ENCODE results near the gene DRAP1. TPM values are rescaled to one million over a fixed set of nuclear protein-coding genes. Genes with fewer than 3 reads are reported as not detected.

The DRAP1 gene
- total RNA-seq, 4 donors from 2014 or later: 64.5 to 134 (median 93.3) TPM

DNA sequence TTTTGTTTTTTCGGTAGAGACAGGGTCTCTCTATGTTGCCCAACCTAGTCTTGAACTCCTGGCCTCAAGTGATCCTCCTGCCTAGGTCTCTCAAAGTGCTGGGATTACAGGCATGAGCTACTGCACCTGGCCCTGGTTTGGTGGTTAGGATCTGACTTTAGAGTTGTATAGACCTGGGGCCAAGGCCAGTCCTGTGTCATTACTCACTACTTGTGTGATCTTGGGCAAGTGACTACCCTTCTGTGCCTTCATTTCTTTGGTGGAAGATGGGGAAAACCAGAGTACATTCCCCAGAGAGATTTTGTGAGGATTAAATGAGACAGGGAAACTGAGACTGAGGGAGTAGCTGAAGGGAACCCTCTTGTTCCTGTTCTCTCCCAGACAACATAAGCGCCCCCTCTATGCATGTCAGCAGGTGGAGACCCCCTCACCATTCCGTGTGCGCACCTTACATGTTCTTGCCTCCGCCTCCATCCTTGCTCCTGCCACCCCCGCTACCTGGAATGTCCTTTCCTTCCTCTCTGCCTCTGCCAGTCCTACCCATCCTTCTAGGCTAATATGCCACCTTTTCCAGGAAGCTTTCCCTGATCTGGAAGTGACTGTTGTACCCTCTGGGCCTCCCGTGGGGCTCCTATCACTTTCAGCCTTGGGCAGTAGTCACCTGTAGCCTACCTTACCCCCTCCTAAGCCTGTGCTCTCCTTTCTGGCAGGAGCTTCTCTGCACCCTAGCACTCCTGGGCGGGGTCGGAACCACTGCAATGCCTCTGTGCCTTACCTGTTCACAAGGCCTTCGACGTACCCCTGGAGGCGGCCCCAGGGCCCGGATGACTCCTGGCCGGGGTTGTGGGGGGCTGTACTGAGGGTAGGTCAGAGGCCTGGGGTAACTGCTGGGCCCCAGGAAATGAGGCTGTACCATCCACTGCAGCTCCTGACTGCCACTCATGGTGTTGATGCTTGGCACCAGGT lies 22.9 kb upstream of the DRAP1 start:
- H3K27me3 ChIP-seq: peaks cover 0 to 16% of the 10 kb centered on the region in 2 donors
- peaks cover 0 to 55% (median 33%) of the 10 kb centered on the region in 4 donors for H3K4me1 ChIP-seq
- no peak for DNase-seq (ENCODE audit: low spot score in 2 of 2)
- no peaks in the 10 kb centered on the region for H3K36me3 ChIP-seq
- TF ChIP-seq EP300 (IDR thresholded peaks at IDR 0.05) (no peak), POLR2A (IDR thresholded peaks at IDR 0.05) (no peak)
- TF ChIP-seq, protein P1, sequence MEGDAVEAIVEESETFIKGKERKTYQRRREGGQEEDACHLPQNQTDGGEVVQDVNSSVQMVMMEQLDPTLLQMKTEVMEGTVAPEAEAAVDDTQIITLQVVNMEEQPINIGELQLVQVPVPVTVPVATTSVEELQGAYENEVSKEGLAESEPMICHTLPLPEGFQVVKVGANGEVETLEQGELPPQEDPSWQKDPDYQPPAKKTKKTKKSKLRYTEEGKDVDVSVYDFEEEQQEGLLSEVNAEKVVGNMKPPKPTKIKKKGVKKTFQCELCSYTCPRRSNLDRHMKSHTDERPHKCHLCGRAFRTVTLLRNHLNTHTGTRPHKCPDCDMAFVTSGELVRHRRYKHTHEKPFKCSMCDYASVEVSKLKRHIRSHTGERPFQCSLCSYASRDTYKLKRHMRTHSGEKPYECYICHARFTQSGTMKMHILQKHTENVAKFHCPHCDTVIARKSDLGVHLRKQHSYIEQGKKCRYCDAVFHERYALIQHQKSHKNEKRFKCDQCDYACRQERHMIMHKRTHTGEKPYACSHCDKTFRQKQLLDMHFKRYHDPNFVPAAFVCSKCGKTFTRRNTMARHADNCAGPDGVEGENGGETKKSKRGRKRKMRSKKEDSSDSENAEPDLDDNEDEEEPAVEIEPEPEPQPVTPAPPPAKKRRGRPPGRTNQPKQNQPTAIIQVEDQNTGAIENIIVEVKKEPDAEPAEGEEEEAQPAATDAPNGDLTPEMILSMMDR (IDR thresholded peaks at IDR 0.05): no peak
- H3K9me3 ChIP-seq: no peaks in the 10 kb centered on the region
- H3K4me3 ChIP-seq: no peak overlapping the region
- H3K27ac ChIP-seq: no peak overlapping the region
- 88 to 90% methylated on average over 10 to 14 of the region's 14 CpGs for WGBS, 2 donors

DNA sequence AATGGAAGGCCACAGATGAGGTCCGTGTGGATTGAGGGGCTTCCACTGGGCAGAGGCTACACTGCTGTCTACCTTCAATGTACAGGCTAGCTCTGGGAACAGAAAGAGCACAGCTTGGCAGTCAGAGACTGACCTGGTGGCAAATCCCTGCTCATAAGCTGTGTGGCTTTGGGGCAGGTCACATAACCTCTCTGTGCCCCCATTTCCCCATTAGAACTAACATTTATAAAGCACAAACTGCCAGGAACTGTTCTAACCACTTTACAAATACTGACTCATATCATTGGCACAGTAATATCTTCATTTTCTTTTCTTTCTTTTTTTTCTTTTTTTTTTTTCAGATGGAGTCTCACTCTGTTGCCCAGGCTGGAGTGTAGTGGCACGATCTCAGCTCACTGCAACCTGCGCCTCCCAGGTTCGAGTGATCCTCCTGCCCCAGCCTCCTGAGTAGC lies 22.2 kb upstream of the DRAP1 start:
- WGBS, 2 donors: 86 to 95% methylated on average over 4 of the region's 4 CpGs
- no peak for TF ChIP-seq EP300 (IDR thresholded peaks at IDR 0.05)
- no peak for TF ChIP-seq POLR2A (IDR thresholded peaks at IDR 0.05)
- TF ChIP-seq, protein P1 (IDR thresholded peaks at IDR 0.05): no peak
- Histone ChIP-seq H3K9me3 (no peaks in the 10 kb centered on the region), H3K4me3 (no peak overlapping the region), H3K27ac (no peak overlapping the region), H3K4me1 (peaks cover 0 to 48% (median 25%) of the 10 kb centered on the region in 4 donors), H3K36me3 (no peaks in the 10 kb centered on the region), H3K27me3 (peaks cover 0 to 16% of the 10 kb centered on the region in 2 donors)
- DNase-seq (ENCODE audit: low spot score in 2 of 2): no peak

DNA sequence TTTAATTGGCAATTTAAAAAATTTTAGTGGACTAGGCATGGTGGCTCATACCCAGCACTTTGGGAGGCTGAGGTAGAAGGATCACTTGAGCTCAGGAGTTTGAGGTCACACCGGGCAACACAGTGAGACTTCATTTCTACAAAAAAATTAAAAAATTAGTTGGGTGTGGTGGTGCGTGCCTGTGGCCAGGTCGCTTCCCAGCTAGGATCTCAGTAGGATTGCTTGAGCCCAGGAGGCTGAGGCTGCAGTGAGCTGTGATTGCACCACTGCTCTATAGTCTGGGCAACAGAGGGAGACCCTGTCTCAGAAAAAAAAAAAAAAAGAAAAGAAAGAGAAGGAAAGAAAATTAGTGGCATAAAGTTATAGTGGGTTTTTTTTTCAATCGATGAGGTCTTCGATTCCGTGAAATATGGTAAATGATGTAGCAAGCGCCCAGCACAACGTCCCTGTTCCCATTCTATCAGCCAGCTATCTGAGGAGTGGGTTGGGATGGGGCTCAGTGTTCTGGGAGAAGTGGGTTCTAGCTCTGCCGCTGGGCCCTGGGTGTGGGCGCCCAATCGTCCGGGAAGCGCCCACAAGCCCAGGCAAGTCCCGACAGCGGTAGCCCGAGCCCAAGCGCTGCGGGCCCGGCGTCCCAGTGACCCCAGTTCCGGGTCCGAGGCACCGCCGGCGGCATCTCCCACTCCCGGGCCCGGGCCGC lies 20.4 kb upstream of the DRAP1 start:
- Histone ChIP-seq H3K27ac (peak overlapping the region in 1 of 4 donors; percentile 61), H3K4me3 (peak overlapping the region; percentile 33 to 59 (median 53)), H3K9me3 (no peaks in the 10 kb centered on the region), H3K36me3 (no peaks in the 10 kb centered on the region), H3K4me1 (peaks cover 0 to 35% (median 12%) of the 10 kb centered on the region in 4 donors), H3K27me3 (peaks cover 0 to 16% of the 10 kb centered on the region in 2 donors)
- no peak for TF ChIP-seq EP300 (IDR thresholded peaks at IDR 0.05)
- no peak for TF ChIP-seq POLR2A (IDR thresholded peaks at IDR 0.05)
- TF ChIP-seq, protein P1 (IDR thresholded peaks at IDR 0.05): no peak
- no peak for DNase-seq (ENCODE audit: low spot score in 2 of 2)
- 33 to 45% methylated on average over 16 to 23 of the region's 28 CpGs for WGBS, 2 donors

GRCh38 chr11:65899356-65900124 lies 19.7 kb upstream of the DRAP1 start:
- Histone ChIP-seq H3K27me3 (peaks cover 0 to 16% of the 10 kb centered on the region in 2 donors), H3K4me1 (peaks cover 0 to 27% (median 11%) of the 10 kb centered on the region in 4 donors), H3K27ac (peak overlapping the region in 3 of 4 donors; percentile 28 to 61 (median 41)), H3K9me3 (no peaks in the 10 kb centered on the region), H3K4me3 (peak overlapping the region; percentile 33 to 59 (median 53)), H3K36me3 (no peaks in the 10 kb centered on the region)
- TF ChIP-seq POLR2A (IDR thresholded peaks at IDR 0.05) (no peak), EP300 (IDR thresholded peaks at IDR 0.05) (no peak)
- TF ChIP-seq, protein P1 (IDR thresholded peaks at IDR 0.05): no peak
- 1 to 2% methylated on average over 26 to 28 of the region's 78 CpGs for WGBS, 2 donors
- DNase-seq (ENCODE audit: low spot score in 2 of 2): no peak
